IMR-90 (cell line): ENCODE measurements around the gene NTRK2. TPM values are rescaled to one million over a fixed set of nuclear protein-coding genes. Genes with fewer than 3 reads are reported as not detected.

Source experiments
- ATAC-seq: fragments of 200-7000 bp; cut with Tn5 transposase; 2 replicates; pipeline ENCODE4 v1.9.1; 2020; ENCODE audit warnings: low read depth, mild to moderate bottlenecking, moderate library complexity
- BruUV-seq: library from RNA; stranded (reverse); fragments of 400-500 nt; replicated peaks from 2 replicates; lab custom pipeline; 2021; lab: Mats Ljungman, UMichigan
- CTCF ChIA-PET: fragments of 300-600 bp; formaldehyde crosslinking; extraction: SDS; loops from one replicate; lab custom pipeline; 2021; ENCODE audit warnings: antibody characterized with exemption; lab: Yijun Ruan, JAX
- POLR2A ChIA-PET: fragments of 300-600 bp; sonication (Branson Sonifier 250); formaldehyde crosslinking; loops from one replicate; lab custom pipeline; 2022; ENCODE audit warnings: antibody characterized with exemption; ENCODE audit not compliant: unreplicated experiment; lab: Charles Lee
- DNase-seq: peaks from one replicate; pipeline ENCODE4 v3.0.0; 2013
- H2AFZ ChIP-seq: replicated peaks from 2 replicates; pipeline ENCODE3; 2013; ENCODE audit warnings: low read length, mild to moderate bottlenecking; ENCODE audit not compliant: poor library complexity
- H2AK5ac ChIP-seq: 2 replicates; pipeline ENCODE4 v1.6.1; 2013; ENCODE audit warnings: low read depth, low read length, inconsistent platforms
- H2AK9ac ChIP-seq: replicated peaks from 2 replicates; pipeline ENCODE3; 2013; ENCODE audit warnings: mild to moderate bottlenecking, low read depth, low read length, moderate library complexity; ENCODE audit not compliant: poor library complexity
- H2BK120ac ChIP-seq: 2 replicates; pipeline ENCODE4 v1.6.1; 2013; ENCODE audit warnings: low read depth, low read length, inconsistent platforms
- H2BK15ac ChIP-seq: 3 replicates; pipeline ENCODE4 v1.6.1; 2013; ENCODE audit warnings: low read depth, low read length, inconsistent platforms
- H2BK20ac ChIP-seq: 2 replicates; pipeline ENCODE4 v1.6.1; 2013; ENCODE audit warnings: low read depth, mild to moderate bottlenecking, inconsistent platforms, low read length, moderate library complexity
- H2BK5ac ChIP-seq: 2 replicates; pipeline ENCODE4 v1.6.1; 2013; ENCODE audit warnings: mild to moderate bottlenecking, low read depth, low read length, inconsistent platforms; ENCODE audit not compliant: poor library complexity, severe bottlenecking
- H3K14ac ChIP-seq: replicated peaks from 2 replicates; pipeline ENCODE4 v1.6.1; 2013; ENCODE audit warnings: low read depth, low read length, inconsistent platforms
- H3K18ac ChIP-seq: 2 replicates; pipeline ENCODE4 v1.6.1; 2013; ENCODE audit warnings: low read depth, low read length, control low read depth
- H3K23ac ChIP-seq: 2 replicates; pipeline ENCODE4 v1.6.1; 2013; ENCODE audit warnings: low read depth, low read length, inconsistent platforms
- H3K27ac ChIP-seq: 2 replicates; pipeline ENCODE4 v1.5.1; 2013; ENCODE audit warnings: mild to moderate bottlenecking, control low read depth, low read length; ENCODE audit not compliant: insufficient read depth
- H3K27me3 ChIP-seq: 2 replicates; pipeline ENCODE4 v1.6.1; 2013; ENCODE audit warnings: low read length; ENCODE audit not compliant: control insufficient read depth, insufficient read depth
- H3K36me3 ChIP-seq: 2 replicates; pipeline ENCODE4 v1.6.1; 2013; ENCODE audit warnings: low read length, mixed read lengths; ENCODE audit not compliant: control insufficient read depth, insufficient read depth
- H3K4ac ChIP-seq: 2 replicates; pipeline ENCODE4 v1.6.1; 2013; ENCODE audit warnings: low read depth, low read length, inconsistent platforms
- H3K4me1 ChIP-seq: 2 replicates; pipeline ENCODE4 v1.6.1; 2013; ENCODE audit warnings: low read length, mixed read lengths; ENCODE audit not compliant: control insufficient read depth, insufficient read depth
- H3K4me2 ChIP-seq: 2 replicates; pipeline ENCODE4 v1.6.1; 2013; ENCODE audit warnings: low read depth, mild to moderate bottlenecking, control low read depth, low read length, moderate library complexity
- H3K4me3 ChIP-seq: 2 replicates; pipeline ENCODE4 v1.5.1; 2013; ENCODE audit warnings: low read depth, mild to moderate bottlenecking, control low read depth, low read length, moderate library complexity; ENCODE audit not compliant: insufficient read depth
- H3K56ac ChIP-seq: 2 replicates; pipeline ENCODE4 v1.6.1; 2013; ENCODE audit warnings: low read length, inconsistent platforms; ENCODE audit not compliant: insufficient read depth; ENCODE audit errors: extremely low read depth
- H3K79me1 ChIP-seq, 2 experiments: 2 replicates each; pipeline ENCODE4 v1.6.1; 2013; ENCODE audit warnings: low read length in 2 of 2, inconsistent platforms in 1 of 2, low read depth in 1 of 2
- H3K9ac ChIP-seq: 2 replicates; pipeline ENCODE4 v1.6.1; 2013; ENCODE audit warnings: low read depth, low read length, control low read depth
- H3K9me1 ChIP-seq: 2 replicates; pipeline ENCODE4 v1.6.1; 2013; ENCODE audit warnings: low read length, inconsistent platforms; ENCODE audit not compliant: insufficient read depth
- H3K9me3 ChIP-seq: 2 replicates; pipeline ENCODE4 v1.6.1; 2013; ENCODE audit warnings: low read length; ENCODE audit not compliant: control insufficient read depth, insufficient read depth
- H4K20me1 ChIP-seq: 2 replicates; pipeline ENCODE4 v1.6.1; 2013; ENCODE audit warnings: low read length, inconsistent platforms; ENCODE audit not compliant: insufficient read depth
- H4K5ac ChIP-seq: 2 replicates; pipeline ENCODE4 v1.6.1; 2013; ENCODE audit warnings: mild to moderate bottlenecking, low read depth, low read length, control low read depth
- H4K8ac ChIP-seq, 2 experiments: 2 replicates each; pipeline ENCODE4 v1.6.1; 2013; ENCODE audit warnings: low read depth in 2 of 2, low read length in 2 of 2, control low read depth in 1 of 2, inconsistent platforms in 1 of 2
- H4K91ac ChIP-seq: 2 replicates; pipeline ENCODE4 v1.6.1; 2013; ENCODE audit warnings: low read depth, low read length, inconsistent platforms; ENCODE audit not compliant: insufficient read depth
- BHLHE40 ChIP-seq: fragments of 150-350 bp; IDR thresholded peaks from 2 replicates; pipeline ENCODE4 v1.6.1; 2016; ENCODE audit warnings: mild to moderate bottlenecking, low read depth, low read length
- CEBPB ChIP-seq: IDR thresholded peaks from 2 replicates; pipeline ENCODE4 v1.6.1; 2012; ENCODE audit warnings: low read depth, low read length, improper control_type of control experiment
- CHD1 ChIP-seq: IDR thresholded peaks from 2 replicates; pipeline ENCODE4 v1.6.1; 2012; ENCODE audit warnings: low read depth, low read length, improper control_type of control experiment
- CTCF ChIP-seq: conservative IDR thresholded peaks from 2 replicates; pipeline ENCODE4 v1.5.1; 2012; ENCODE audit warnings: mild to moderate bottlenecking, low read depth, low read length, improper control_type of control experiment
- ELK1 ChIP-seq: fragments of 150-350 bp; IDR thresholded peaks from 2 replicates; pipeline ENCODE4 v1.6.1; 2016; ENCODE audit warnings: low read depth, mild to moderate bottlenecking, low read length, moderate library complexity, borderline replicate concordance
- FOS ChIP-seq: fragments of 150-350 bp; IDR thresholded peaks from 2 replicates; pipeline ENCODE4 v1.6.1; 2016; ENCODE audit warnings: low read depth, low read length
- MAFK ChIP-seq: IDR thresholded peaks from 2 replicates; pipeline ENCODE4 v1.6.1; 2012; ENCODE audit warnings: low read depth, low read length, improper control_type of control experiment
- MAZ ChIP-seq: IDR thresholded peaks from 2 replicates; pipeline ENCODE4 v1.6.1; 2012; ENCODE audit warnings: low read depth, mild to moderate bottlenecking, low read length, improper control_type of control experiment, moderate library complexity, borderline replicate concordance
- MXI1 ChIP-seq: IDR thresholded peaks from 2 replicates; pipeline ENCODE4 v1.6.1; 2012; ENCODE audit warnings: low read depth, mild to moderate bottlenecking, low read length, moderate library complexity, borderline replicate concordance
- NFE2L2 ChIP-seq: fragments of 150-350 bp; IDR thresholded peaks from 2 replicates; pipeline ENCODE4 v1.6.1; 2016; ENCODE audit warnings: low read depth, mild to moderate bottlenecking, low read length
- POLR2A ChIP-seq: IDR thresholded peaks from 2 replicates; pipeline ENCODE4 v1.6.1; 2012; ENCODE audit warnings: mild to moderate bottlenecking, low read depth, low read length
- RAD21 ChIP-seq: IDR thresholded peaks from 2 replicates; pipeline ENCODE4 v1.6.1; 2012; ENCODE audit warnings: low read length, improper control_type of control experiment
- RCOR1 ChIP-seq: IDR thresholded peaks from 2 replicates; pipeline ENCODE4 v1.6.1; 2012; ENCODE audit warnings: mild to moderate bottlenecking, low read length, improper control_type of control experiment; ENCODE audit not compliant: insufficient replicate concordance
- RFX5 ChIP-seq: IDR thresholded peaks from 2 replicates; pipeline ENCODE4 v1.8.0; 2012; ENCODE audit warnings: low read depth, mild to moderate bottlenecking, low read length, moderate library complexity
- SMC3 ChIP-seq: fragments of 150-350 bp; IDR thresholded peaks from 2 replicates; pipeline ENCODE4 v1.6.1; 2016; ENCODE audit warnings: low read depth, mild to moderate bottlenecking, antibody characterized with exemption, low read length, moderate library complexity
- USF2 ChIP-seq: fragments of 150-350 bp; IDR thresholded peaks from 2 replicates; pipeline ENCODE4 v1.6.1; 2017; ENCODE audit warnings: mild to moderate bottlenecking, antibody characterized with exemption, low read length, low read depth
- WGBS, 2 experiments: methylation state at CpG; one replicate each; pipeline versions ENCODE4 v1.1.5 to v1.1.7; 2013; ENCODE audit warnings: missing lambda C conversion rate in 2 of 2; ENCODE audit not compliant: insufficient read length in 1 of 2; ENCODE audit errors: extremely low coverage in 2 of 2; 5-methylcytosine and 5-hydroxymethylcytosine counted together
- dilution Hi-C: fragments of 300-500 bp; cut with HindIII; formaldehyde crosslinking; loops from one replicate; pipeline ENCODE4 v1.14.3; 2018; ENCODE audit warnings: low sequenced_read_pairs; ENCODE audit not compliant: unreplicated experiment
- in situ Hi-C: fragments of 300-500 bp; cut with MboI; formaldehyde crosslinking; loops from 3 replicates; pipeline ENCODE4 v1.14.3; 2019; ENCODE audit warnings: low sequenced_read_pairs, inconsistent platforms, mixed read lengths
- intact Hi-C: fragments of 100-400 bp; cut with micrococcal nuclease; formaldehyde crosslinking; loops from 2 replicates; pipeline ENCODE4 v1.10.0; 2022
- polyA plus RNA-seq, 3 experiments: library from polyadenylated mRNA; depleted of rRNA; stranded (reverse); fragments of >200 nt; gene quantifications; 2 replicates each; pipeline ENCODE4 v1.2.3, GENCODE V29; 2012; ENCODE audit warnings: low replicate concordance in 1 of 3
- total RNA-seq: library from RNA; depleted of rRNA; stranded (reverse); fragments of >200 nt; gene quantifications from 2 replicates; pipeline ENCODE4 v1.2.3, GENCODE V29; 2012

The NTRK2 gene
- total and polyA plus RNA-seq, 2 of the 4 experiments (the other 2 are of a cell fraction): under 0.01 to 0.02 TPM

GRCh38 chr9:84869091-84869490 lies 199.6 kb downstream of the NTRK2 start:
- CTCF ChIA-PET: no interaction called here
- intact Hi-C loops: no loop called here
- no peak overlapping the region for H3K23ac ChIP-seq
- no CpG with 5 or more reads among the region's 2 CpGs for WGBS, 2 experiments
- H3K9me1 ChIP-seq: no peaks in the 10 kb centered on the region
- no peaks in the 10 kb centered on the region for H3K4me1 ChIP-seq
- H3K27me3 ChIP-seq: no peaks in the 10 kb centered on the region
- no peak overlapping the region for H3K4me3 ChIP-seq
- dilution Hi-C loops: no loop called here
- no peaks in the 10 kb centered on the region for H3K36me3 ChIP-seq
- no peak overlapping the region for H3K4me2 ChIP-seq
- no peak overlapping the region for H2AK5ac ChIP-seq
- no peak overlapping the region for H3K9ac ChIP-seq
- no peaks in the 10 kb centered on the region for H3K79me1 ChIP-seq
- no peak overlapping the region for H2AFZ ChIP-seq
- no peak overlapping the region for H3K18ac ChIP-seq
- in situ Hi-C loops: no loop called here
- POLR2A ChIA-PET: no interaction called here
- H2BK20ac ChIP-seq: no peak overlapping the region
- no peak overlapping the region for H4K91ac ChIP-seq
- H4K8ac ChIP-seq: no peak overlapping the region
- H3K9me3 ChIP-seq: peaks cover 3% of the 10 kb centered on the region; the same call in 1 of the 2 replicates
- DNase-seq: no peak
- H3K4ac ChIP-seq: no peak overlapping the region
- no TSS peak for BruUV-seq
- H3K56ac ChIP-seq: no peak overlapping the region
- H4K5ac ChIP-seq: no peak overlapping the region
- H3K27ac ChIP-seq: no peak overlapping the region
- no peak overlapping the region for H2AK9ac ChIP-seq
- no peak for ATAC-seq
- H2BK5ac ChIP-seq: no peak overlapping the region
- no peak overlapping the region for H2BK15ac ChIP-seq
- H4K20me1 ChIP-seq: no peaks in the 10 kb centered on the region
- TF ChIP-seq MAZ (no peak), CEBPB (no peak), MXI1 (no peak), POLR2A (no peak), ELK1 (no peak), RCOR1 (no peak), BHLHE40 (no peak), SMC3 (no peak), CHD1 (no peak), RAD21 (no peak), USF2 (no peak), NFE2L2 (no peak), CTCF (no peak), FOS (no peak), RFX5 (no peak), MAFK (no peak)
- no peak overlapping the region for H2BK120ac ChIP-seq
- H3K14ac ChIP-seq: no peak overlapping the region
